Measurements from ENCODE around the gene PRF1.

DNA sequence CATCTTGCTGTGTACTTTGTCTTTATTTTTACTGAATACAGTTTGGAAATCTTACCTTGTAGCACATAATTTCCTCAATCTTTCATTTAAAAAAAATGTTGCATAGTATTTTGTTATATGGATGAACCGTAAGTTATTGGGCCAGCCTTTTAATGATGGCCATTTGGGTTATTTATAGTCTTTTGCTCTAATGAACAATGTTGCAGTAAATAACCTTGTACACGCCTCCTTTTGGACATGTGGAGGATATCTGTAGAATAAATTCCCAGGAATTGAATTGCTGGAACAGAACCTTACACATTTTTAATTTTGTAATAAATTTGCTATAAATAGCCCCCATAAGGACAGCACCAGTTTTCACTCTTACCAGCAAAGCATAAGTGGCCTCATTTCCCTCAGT lies 12.7 kb upstream of the PRF1 start:
- TF ChIP-seq, protein P1, sequence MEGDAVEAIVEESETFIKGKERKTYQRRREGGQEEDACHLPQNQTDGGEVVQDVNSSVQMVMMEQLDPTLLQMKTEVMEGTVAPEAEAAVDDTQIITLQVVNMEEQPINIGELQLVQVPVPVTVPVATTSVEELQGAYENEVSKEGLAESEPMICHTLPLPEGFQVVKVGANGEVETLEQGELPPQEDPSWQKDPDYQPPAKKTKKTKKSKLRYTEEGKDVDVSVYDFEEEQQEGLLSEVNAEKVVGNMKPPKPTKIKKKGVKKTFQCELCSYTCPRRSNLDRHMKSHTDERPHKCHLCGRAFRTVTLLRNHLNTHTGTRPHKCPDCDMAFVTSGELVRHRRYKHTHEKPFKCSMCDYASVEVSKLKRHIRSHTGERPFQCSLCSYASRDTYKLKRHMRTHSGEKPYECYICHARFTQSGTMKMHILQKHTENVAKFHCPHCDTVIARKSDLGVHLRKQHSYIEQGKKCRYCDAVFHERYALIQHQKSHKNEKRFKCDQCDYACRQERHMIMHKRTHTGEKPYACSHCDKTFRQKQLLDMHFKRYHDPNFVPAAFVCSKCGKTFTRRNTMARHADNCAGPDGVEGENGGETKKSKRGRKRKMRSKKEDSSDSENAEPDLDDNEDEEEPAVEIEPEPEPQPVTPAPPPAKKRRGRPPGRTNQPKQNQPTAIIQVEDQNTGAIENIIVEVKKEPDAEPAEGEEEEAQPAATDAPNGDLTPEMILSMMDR (IDR thresholded peaks at IDR 0.05), result no peak
- TF ChIP-seq EP300 (IDR thresholded peaks at IDR 0.05) (no peak), POLR2AphosphoS5 (IDR thresholded peaks at IDR 0.05) (no peak), POLR2A (IDR thresholded peaks at IDR 0.05) (no peak)
